Panc1 (cell line): ENCODE results near the gene RBM23.
A peak's percentile ranks its signal among the peaks of the same experiment; 100 is the strongest.

Experiments
- CTCF ChIP-seq: fragments of 450-650 bp; IDR thresholded peaks from 2 replicates; pipeline ENCODE4 v1.5.1; 2017; ENCODE audit warnings: mild to moderate bottlenecking
- POLR2AphosphoS5 ChIP-seq: IDR thresholded peaks from 2 replicates; pipeline ENCODE4 v1.6.1; 2012; ENCODE audit warnings: mild to moderate bottlenecking, low read depth, low read length, moderate library complexity
- REST ChIP-seq, 2 experiments: IDR thresholded peaks; 2 replicates each; pipeline ENCODE4 v1.6.1; 2011 to 2012; ENCODE audit warnings: low read depth in 2 of 2, control low read depth in 1 of 2, low read length in 1 of 2, mild to moderate bottlenecking in 1 of 2, moderate library complexity in 1 of 2; ENCODE audit not compliant: insufficient read depth in 1 of 2
- SIN3A ChIP-seq: IDR thresholded peaks from 2 replicates; pipeline ENCODE4 v1.6.1; 2012; ENCODE audit warnings: low read depth, mild to moderate bottlenecking, low read length, moderate library complexity, borderline replicate concordance; ENCODE audit not compliant: insufficient read depth
- TCF7L2 ChIP-seq: IDR thresholded peaks from 2 replicates; pipeline ENCODE4 v1.6.1; 2011; ENCODE audit warnings: mild to moderate bottlenecking, low read depth, low read length, inconsistent platforms

- peak; percentile 12; the same call in 1 of the 2 replicates for TF ChIP-seq CTCF
- no peak for TF ChIP-seq TCF7L2
- no peak for TF ChIP-seq POLR2AphosphoS5
- no peak for TF ChIP-seq SIN3A
- no peak for TF ChIP-seq REST (IDR thresholded peaks at IDR 0.05; ENCODE audit: insufficient read depth in 1 of 2, low read depth in 2 of 2, low read length in 1 of 2)
Measured at GRCh38 chr14:22865424-22866405, 53.2 kb downstream of the RBM23 start.
